Stimulated activated CD4-positive, alpha-beta T cell treated with anti-CD3 and anti-CD28 coated beads, Interleukin-15, amount 100 ng/mL, for 24 hours (primary cell): ENCODE data around the gene DCST2.

ENCODE experiments used
- DNase-seq: peaks from one replicate; pipeline ENCODE4 v3.0.0-alpha.2; 2020

DCST2 gene

DNA sequence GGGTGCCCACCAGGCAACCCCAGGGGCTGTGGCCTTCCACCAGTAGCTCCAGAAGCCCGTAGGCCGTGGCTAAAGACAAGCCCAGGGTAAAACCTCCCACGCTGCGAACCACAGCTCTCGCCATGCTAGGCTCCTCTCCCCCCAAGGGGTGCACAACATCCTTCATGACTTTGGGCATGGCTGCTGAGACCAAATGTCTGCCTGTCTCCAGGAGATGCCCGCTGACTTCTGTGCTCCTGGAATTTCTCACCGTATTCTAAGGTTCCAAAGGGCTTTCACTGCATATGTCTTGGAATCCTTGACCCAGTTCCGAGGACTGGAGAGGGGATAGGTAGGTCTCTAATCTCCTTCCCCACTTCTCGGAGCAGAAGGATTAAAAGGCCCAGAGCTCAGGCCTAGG, at the start of gene DCST2, which contains the start of gene DCST1:
TSS of gene DCST2 (minus strand) at position 258 of the 400 bp plus-strand sequence. CDS start at position 178, 80 bp downstream.
TSS of gene DCST1 (plus strand) at position 301 of the 400 bp plus-strand sequence. CDS start 213 bp downstream, outside the sequence.
- no peak for DNase-seq

DNA sequence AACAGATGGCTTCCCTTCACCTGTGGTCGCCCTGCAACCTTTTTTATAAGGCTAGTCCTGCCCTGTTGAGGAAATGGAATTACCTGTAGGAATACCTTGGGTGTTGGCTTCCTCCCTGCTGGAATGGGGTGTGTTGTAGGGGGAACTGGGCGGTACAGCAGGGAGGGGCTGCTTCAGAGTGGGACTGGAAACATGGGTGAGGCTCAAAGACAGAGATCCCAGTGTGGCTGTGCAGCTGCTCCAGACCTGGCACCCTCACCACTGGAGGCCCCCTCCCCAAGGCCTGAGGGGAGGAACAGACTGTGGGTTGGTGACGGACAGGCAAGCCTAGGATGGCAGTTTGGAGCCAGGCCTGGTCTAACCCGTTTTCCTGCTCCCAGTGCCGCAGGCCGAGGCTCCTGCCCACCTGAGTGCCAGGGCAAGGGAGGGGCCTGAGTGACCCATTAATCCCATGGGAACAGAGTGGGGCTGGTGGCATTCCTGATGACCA, 49.5 kb upstream of the DCST2 start:
- no peak for DNase-seq

DNA sequence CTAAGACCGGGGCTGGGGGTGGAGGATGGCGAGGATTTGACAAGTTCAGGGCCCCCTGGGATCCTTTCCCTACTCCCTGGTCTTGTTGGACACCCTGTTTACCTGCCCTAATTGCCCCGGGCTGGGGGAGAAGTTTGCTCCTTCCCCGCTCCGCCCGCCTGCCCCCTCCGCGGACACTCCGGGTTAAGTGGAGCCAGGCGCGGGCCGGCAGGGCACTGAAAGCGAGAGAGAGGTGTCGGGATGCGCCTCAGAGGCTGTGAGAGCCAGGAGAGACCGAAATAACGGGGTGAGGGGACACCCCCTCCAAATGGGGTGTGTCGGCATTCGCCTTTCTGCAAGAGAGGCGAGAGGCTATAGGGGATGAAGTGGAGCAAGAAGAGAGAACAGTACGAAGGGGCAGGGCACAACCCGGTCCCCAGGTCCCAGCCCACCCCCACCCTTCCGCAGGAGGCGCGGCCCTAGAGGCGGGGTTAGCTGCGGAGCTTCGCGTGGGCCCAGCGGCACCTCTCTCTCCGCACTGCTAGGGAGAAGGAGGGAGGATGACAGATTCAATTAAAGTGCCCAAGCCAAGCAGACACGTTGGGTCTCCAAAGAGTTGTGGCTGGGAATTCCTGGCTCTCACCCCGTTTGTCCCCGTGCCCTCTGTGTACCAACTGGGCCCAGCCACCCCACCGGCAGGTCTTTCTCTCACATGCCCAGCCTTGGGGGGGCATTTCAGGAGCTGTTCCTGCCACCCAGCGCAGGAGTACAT, 48.9 kb upstream of the DCST2 start:
- DNase-seq: peak; percentile 55

DNA sequence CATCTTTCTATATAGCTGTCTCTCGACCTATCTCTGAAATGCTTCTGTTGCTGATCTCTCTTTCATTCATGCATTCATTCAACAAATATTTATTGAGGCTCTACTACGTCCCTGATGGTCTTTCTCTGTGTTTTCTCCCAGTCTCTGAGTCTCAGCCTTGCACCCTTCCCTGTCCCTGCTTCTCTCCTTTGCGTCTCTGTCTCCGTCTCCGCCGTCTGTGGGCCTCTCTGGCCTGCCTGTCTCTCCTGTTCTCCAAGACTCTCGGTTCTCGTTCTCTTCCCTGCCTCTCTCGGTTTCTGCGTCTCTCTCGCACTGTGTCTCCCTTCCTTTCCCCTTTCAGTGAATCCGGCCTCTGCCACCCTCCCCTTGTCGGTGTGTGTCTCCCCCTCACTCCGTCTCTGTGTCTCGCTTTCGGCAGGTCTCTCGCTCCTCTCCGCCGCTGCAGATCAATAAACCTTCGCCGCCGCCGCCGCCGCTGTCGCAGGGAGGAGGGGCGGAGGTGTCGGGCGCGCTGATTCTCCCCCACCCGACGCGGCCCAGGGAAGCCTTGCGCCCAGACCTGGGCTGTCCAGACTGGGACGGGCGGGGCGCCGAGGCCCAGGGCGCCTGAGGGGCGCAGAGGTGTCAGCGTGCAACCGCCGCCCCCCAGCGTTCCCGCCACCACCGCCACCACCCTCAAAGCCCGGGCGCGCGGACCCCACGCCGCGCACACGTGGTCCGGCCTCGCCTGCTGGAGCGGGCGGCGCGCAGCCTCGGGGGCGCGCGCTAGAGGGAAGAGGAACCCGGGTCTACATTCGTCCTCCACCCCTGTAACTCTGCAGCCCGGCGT, 48.1 kb upstream of the DCST2 start:
- DNase-seq: peak; percentile 50

DNA sequence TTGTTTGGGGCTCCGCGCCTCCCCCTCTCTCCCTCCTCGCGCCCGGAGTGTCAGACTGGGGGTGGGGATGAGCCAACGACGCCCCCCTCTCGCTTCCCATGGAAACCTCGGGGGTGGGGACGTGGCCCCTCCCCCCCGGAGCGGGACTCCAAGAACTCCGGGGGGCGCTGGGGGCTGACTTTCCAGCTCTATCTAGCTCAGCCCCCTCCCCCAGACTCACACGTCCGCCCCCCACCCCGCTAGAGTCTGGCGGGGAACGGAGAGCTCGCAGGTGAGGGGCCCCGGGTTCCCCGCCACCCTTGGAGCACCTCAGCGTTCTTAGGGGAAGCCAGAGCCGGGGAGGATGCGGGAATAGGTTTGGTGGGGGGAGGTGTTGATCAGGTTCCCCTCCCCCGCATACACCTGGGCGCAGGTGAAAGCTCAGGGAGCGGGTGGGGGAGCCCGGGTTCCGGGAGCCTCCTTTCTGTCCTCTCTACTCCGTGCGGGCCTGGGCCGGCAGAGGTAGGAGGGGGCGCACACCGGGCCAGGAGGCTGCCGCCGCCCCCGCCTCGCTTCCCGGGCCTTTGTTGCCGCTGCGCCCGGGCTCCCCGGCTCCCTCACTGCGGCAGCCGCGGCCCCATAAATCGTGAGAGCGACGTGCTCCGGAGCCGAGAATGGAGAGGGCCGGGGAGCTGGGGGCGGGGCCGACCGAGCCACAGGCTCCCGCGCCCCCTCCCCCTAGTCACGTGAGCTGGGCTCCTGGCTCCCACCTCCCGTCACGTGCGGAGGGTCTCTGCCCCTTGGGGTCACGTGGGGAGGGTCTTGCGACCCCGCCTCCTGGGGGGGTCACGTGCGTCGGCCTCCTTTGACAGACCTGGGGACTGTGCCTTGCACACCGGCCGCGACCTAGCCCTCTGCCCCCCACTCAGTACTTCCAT, 47.0 kb upstream of the DCST2 start:
- peak; percentile 57 for DNase-seq

DNA sequence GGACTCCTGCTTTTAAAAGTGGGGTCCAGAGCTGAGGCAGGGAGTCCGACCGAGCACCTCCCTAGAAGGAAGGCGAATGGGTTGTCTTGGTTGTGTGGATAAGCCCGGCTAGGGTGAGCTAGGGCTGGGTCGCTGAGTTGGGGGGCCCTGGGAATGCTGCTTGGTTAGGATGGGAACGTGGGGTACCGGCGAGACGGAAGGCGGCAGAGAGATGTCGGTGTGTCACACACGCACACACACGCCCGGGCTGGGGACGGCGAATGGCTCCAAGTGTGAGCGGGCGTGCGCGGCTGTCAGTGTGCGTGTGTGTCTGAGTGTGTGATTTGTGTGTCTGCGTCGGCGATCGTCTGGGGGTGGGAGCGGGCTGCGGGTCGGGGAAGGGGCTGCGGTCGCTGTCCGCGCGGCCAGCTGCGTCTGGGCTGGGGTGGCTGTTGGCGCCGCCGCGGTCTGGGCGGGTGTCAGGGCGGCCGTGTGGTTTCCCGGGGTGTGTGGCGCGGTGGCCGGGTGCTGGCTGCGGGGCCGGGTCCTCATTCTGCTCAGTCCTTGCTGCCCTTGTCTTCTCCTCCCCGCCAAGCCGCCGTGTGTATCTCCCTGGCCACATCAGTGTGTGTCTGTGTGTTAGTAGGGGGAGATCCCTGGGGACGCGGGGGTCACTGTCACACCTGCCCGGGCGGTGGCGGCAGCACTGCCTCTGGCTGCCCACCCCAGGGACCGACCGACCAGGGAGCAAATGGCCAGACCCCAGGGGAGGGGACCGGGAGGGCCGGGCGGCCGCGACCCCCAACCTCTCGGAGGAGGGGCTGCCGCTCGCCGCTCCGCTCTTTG, 46.1 kb upstream of the DCST2 start:
- peak; percentile 36 for DNase-seq

DNA sequence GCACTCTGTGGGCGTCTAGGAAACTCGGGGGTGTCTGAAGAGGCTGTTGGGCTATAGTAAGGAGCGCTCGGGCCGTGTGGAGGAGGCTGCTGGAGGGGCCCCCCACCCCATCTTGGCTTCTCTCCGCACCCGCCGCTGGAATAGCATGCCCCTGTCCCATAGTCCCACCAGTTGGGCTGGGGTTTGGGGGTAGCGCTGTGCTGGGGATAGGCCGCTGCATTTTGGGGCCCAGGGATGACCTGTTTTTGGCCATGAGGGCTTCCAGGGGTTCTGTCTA, 45.6 kb upstream of the DCST2 start:
- DNase-seq: no peak

DNA sequence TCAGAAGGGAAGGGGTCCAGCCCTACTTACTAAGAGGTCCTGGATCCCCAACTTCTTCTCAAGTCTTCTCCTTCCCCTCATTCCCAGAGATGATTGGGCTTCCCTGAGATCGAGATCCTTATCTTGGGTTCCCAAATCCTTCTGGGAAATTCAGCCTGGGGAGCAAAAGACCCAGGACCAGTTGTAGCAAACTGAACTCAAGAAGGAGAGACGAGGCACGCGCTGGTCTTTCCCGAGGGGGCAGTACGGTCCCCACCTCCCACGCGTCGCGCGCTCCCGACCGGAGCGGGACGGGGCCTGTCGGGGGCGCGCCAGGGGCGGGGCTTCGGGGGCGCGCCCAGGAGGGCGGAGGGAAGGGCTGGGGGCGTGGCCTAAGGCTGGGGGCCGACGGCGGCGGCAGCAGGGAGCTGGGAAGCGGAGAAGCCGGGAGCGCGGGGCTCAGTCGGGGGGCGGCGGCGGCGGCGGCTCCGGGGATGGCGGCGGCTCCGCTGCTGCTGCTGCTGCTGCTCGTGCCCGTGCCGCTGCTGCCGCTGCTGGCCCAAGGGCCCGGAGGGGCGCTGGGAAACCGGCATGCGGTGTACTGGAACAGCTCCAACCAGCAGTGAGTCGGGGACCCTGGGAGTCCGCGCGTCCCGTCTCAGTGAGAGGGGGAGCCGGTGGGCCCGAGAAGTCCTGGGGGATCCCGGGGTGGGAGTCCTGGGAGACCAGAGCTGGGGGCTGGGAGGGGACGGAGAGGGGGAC, 45.1 kb upstream of the DCST2 start, which contains the start of gene EFNA3:
TSS of gene EFNA3 (plus strand) at position 369 of the 741 bp plus-strand sequence. CDS start at position 474, 105 bp downstream.
- peak; percentile 78 for DNase-seq

DNA sequence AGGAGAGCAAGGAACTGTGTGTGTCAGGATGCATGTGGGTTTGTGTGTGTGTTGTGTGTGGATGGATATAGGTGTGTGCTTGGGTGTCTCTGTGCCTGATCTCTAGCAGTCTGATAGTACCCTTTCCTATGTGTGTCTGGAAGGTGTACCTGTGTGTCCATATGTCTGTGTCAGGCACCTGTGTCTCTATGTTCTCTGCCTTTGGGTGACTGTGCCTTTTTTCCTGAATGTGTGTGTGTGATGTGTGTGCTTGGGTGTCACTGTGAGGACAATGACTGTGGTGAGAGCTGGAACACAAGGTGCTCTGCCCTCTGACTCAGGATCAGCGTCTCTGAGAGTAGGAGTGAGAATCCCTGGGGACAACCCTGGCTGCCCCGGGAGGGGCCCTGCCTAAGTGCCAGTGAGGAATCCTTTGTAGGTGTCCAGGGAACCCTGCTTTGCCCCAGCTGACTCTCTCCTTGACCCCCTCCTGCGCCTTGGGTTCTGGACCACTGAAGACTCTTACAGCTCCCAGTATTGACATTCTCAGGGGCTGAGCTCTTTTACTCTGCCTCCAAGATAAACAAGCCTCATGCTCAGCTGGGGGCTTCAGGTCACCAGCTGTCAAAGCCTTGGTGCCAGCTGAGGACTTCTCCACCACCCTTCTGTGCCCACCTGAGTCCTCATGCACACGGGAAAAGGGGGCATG, 44.3 kb upstream of the DCST2 start:
- no peak for DNase-seq

DNA sequence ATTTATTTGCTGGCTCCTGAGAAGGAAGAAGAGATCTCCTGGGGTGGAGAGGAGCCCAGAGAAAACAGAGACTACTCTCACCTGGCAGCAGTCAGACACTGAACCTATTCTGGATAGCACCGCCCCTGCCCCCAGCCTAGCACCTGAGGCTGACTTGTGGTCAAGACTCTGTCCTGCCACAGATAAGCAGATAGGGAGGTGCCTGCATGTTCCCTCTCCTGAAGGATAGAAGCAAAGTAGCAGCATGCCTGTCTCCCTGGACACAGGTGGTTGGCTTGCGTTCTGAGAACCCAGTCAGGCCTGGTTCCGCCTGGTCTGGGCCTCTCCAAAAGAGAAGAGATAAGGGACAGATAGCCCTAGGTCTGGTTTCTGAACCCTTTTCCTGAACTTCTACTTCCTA, 43.8 kb upstream of the DCST2 start:
- no peak for DNase-seq

DNA sequence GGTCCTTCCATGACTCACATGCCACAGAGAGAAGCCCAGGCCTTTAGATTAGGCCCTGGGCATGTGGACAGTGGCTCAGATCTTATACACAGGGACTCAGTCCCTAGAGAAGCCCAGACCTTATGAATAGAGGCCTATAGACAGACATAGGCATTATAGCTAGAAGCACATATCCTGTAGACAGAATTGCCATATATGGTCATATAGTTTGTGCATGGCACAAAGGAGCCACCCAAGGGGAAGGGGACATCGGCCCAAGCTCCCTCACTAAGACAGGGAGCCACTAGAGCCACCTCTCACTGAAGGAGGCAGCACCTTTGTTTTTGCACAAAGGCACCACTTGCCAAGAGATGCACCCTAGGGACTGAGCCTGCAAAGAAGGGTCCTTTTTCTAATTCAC, 42.8 kb upstream of the DCST2 start:
- DNase-seq: no peak

DNA sequence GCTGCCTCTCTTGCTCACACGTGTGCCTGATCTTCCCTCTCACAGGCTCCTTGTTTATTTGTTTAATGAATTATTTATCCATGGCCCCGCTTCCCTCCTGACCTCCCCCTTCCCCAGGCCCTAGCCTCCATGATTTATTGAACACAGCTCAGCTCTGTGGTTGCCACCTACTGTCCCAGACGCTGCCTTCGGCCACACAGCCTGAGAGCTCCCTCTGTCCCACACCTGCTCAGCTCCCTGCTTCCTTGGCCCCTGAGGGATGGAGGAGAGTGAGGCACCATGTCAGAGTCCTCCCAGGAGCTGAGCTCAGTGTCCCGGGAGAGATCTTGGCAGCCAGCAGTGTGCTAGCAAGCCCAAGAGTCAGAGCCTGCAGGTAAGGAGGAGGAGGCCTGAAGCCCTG, 42.0 kb upstream of the DCST2 start:
- no peak for DNase-seq

DNA sequence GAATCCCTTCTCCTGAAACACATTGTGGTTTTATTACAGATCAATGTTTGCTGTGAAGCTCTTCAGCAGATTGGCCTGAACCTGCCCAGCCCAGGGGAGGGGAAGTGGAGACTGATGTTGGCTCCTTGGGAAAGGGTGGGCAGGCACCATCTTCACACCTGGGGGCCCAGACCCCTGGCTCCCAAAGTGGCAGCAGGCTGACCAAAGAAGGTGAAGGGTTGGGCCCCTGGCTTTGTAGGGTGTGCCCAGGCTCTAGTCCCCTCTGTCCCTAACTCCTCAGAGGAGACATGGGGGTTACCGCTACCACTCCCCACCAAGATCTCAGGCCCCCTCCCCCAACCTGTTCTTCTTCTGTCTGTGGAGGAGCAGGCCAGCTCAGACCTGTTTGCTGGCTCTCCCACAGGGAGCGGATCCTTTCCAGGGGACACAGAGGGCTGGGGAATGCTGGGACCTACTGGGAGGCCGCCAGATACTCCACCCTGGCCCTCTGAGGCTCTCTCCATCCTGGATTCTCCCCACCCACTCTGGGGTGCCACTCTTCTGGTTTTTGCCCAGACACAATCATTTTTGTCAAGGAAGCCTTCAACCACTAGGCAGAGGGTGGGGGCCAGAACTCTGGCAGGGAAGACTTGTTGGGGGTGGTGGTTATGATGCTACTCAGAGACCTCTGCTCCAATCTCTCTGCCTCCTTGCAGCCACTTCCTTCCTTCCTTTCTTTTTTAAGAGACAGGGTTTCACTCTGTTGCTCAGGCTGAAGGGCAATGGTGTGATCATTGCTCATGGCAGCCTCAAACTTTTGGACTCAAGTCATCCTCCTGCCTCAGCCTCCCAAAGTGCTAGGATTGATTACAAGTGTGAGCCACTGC, 40.0 kb upstream of the DCST2 start:
- no peak for DNase-seq

DNA sequence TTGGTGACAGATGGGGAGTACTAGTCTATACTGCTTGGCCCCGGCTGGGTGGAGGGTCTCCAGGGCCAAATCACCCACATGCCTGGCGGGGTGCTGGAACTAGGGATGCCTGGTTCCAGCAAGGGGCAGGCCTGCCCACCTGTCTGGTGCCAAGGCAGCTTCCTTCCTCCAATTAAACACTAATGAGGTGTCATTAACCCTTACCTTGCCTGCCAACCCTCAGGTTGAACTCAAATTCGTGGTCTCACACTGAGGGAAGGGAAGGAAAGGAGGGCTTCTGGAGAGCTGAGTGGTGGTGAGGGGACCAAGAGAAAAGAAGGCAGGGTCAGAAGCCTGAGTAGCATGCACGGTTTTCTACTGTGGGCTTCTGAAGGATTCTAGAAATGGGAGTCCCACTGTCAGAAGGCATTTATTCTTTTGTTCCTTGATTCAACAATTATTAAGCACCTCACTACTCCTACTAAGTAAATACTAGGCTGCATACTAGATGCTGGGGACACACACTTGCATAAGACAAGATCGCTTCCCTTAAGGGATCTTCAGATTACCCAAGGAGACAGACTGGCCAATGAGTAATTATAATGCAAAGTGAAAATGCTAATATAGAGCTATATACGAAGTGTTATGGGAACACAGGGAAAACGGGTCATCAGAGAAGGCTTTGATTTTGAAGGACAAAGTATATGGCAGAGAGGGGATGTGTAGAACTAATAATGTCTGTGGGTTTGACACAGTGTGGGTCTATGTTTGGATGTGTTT, 39.1 kb upstream of the DCST2 start:
- no peak for DNase-seq

DNA sequence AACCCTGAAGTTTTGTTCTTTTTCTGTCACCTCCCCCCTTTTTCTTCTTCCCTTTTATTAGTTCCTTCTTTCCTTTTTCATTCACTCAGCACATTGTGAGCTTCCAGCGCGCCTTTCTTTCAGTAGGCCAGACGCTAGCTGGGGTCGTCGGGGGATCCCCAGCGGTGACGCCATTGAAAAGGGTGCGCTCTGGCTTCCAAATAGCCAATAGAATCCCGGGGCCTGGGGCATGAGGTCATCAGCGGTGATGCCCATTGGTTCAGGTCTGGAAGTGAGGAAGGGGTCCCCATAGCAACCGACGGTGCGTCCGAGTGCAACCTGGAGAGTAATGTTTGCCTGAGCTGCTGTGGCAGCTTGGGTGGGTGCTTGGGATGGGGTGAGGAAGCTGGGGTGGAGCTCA, 38.1 kb upstream of the DCST2 start:
- no peak for DNase-seq

DNA sequence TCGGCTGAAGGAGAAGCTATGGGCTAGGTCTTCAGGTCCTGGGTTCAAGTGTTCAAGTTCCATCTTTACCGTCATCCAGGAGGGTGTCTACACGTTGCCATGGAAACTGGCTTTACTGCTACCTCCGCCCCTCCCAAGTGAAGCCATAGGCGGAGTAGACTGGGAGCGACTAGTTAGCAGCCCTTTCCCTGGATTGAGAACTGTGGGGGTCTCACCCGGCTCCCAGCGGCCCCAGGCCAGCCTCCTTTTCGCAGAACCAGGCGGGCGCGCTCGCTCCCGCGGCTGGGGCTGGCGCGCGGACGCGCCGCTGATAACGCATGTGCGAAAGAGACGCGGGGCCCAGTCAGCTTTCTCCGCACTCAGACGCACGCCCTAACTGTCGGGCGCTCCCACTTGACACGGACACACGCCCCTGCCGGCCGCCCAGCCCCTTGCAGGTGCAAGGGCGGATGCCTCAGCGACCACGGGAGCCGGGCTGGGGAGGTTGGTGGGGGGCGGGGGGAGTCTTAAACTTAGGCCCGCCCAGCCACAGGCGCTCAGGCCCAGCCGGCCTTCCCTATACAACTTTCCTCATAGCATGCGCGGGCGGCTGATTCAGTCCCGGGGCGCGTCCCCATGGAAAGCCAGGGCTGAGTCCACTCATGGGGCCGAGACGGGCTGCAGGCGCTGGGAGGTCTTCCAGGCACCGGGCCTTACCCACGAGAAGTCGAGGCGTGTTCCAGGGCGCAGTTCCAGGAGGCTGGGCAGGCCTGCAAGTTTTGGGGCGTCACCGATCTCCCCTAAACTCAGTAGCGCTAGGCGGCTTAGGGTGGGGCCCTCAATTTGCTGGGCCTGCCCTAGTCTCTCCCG, 37.4 kb upstream of the DCST2 start:
- DNase-seq: peak; percentile 87

DNA sequence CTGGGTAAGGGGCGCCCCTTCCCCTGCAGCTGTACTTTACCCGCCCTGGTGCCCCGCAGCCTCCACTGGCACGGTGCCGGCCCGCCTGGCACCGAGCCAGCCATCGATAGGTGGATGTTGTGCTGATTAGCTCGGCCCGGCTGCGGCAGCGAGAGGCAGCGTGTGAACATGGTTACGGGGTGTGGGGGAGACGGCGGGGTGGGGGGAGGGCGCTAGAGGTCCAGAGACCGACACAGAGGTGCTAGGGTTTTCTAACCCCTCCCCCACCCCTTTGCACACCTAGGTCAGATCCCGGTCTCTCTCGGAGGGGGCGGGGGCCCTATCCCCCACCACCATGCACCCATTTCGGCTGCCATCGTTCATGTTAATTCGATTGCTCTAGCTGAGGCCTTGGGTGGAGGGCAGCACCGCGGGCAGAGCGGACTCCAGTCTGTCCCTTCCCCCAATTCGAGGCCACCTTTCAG, 36.6 kb upstream of the DCST2 start:
- DNase-seq: no peak
